ENCODE measurements around the gene HECTD4. TPM values are rescaled to one million over a fixed set of nuclear protein-coding genes. Genes with fewer than 3 reads are reported as not detected.

The HECTD4 gene
- total and polyA plus RNA-seq, 12 donors, result 3.0 to 33.7 (median 23.9) TPM

DNA sequence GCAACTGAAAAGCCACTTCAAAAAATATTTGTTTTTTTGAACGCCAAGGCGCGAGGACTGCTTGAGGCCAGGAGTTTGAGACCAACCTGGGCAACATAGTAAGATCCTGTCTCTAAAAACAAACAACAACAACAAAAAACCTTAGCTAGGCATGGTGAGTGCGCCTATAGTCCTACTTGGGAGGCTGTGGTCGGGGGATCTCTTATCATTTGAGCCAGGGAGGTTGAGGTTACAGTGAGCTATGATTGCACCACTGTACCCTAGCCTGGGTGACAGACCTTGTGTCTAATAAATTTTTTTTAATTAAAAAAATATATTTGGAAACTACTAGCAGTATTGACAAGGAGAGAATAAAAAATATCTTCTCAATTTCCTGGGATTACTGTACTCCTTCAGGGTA is 143.8 kb downstream of the HECTD4 start:
- H3K27me3 ChIP-seq, result no peaks in the 10 kb centered on the region
- TF ChIP-seq, protein P1, sequence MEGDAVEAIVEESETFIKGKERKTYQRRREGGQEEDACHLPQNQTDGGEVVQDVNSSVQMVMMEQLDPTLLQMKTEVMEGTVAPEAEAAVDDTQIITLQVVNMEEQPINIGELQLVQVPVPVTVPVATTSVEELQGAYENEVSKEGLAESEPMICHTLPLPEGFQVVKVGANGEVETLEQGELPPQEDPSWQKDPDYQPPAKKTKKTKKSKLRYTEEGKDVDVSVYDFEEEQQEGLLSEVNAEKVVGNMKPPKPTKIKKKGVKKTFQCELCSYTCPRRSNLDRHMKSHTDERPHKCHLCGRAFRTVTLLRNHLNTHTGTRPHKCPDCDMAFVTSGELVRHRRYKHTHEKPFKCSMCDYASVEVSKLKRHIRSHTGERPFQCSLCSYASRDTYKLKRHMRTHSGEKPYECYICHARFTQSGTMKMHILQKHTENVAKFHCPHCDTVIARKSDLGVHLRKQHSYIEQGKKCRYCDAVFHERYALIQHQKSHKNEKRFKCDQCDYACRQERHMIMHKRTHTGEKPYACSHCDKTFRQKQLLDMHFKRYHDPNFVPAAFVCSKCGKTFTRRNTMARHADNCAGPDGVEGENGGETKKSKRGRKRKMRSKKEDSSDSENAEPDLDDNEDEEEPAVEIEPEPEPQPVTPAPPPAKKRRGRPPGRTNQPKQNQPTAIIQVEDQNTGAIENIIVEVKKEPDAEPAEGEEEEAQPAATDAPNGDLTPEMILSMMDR (IDR thresholded peaks at IDR 0.05), result no peak
- H3K4me3 ChIP-seq, result no peak overlapping the region
- H3K4me1 ChIP-seq, result no peaks in the 10 kb centered on the region
- no peaks in the 10 kb centered on the region for H3K9me3 ChIP-seq
- intact Hi-C loops (cut with DNase I), result loop anchor here in 1 of 10 donors (10.0 kb wide), 1 partner anchor 94 kb away; no protein-coding TSS in a partner anchor
- 91 to 96% methylated on average over 5 of the region's 5 CpGs for WGBS, 2 donors
- no peak for DNase-seq
- peaks cover 0 to 100% (median 68%) of the 10 kb centered on the region in 9 donors for H3K36me3 ChIP-seq
- no peak overlapping the region for H3K27ac ChIP-seq
- no peak for ATAC-seq

DNA sequence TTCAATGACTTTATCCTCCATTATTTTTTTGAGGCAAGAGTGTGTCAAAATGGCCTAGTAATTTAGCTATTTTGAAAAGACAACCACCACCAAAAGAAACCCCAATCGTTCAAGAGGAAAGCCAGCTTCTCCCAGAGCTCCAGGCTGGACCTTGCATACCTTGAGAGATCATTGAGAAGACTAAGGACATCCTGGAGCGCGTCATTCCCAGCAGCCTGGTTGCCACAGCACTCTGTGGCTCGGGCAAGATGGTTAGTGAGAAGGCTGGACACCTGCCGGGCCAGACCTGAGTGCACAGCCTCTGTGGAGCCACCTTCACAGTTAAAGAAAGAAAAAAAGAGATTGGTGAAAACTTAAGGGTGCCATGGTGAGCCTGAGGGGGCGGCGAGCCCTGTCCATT is 145.4 kb downstream of the HECTD4 start:
- H3K36me3 ChIP-seq, result peaks cover 0 to 100% (median 69%) of the 10 kb centered on the region in 9 donors
- 91 to 94% methylated on average over 7 of the region's 7 CpGs for WGBS, 2 donors

DNA sequence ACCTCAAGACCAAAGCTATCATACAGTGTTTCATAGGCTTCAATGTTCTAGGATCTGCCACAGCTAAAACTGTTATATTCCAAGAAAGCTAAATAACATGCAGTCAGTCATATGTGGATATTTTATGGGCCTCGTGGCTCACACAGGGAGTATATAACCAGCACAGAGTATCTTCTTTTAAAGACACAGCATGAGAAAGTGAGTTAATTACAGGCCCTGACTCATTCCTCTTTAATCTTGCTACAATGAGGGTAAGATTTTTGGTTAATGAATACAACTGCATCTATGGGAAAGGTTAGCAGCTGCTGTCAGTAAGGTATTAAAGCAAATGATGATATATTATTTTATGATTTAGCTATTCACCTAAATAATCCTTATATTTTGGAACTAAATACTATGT is 145.8 kb downstream of the HECTD4 start:
- intact Hi-C loops (cut with DNase I), result loop anchor here in 1 of 10 donors (10.0 kb wide), 1 partner anchor 92 kb away; no protein-coding TSS in a partner anchor
- Histone ChIP-seq H3K4me3 (no peak overlapping the region), H3K36me3 (peaks cover 0 to 100% (median 67%) of the 10 kb centered on the region in 9 donors), H3K4me1 (no peaks in the 10 kb centered on the region), H3K27ac (no peak overlapping the region), H3K27me3 (no peaks in the 10 kb centered on the region), H3K9me3 (no peaks in the 10 kb centered on the region)
- no peak for ATAC-seq
- 62 to 77% methylated on average over 1 of the region's 1 CpG for WGBS, 2 donors
- TF ChIP-seq, protein P1 (IDR thresholded peaks at IDR 0.05), result no peak
- DNase-seq, result no peak

More for the DNA sequence above, 145.4 kb downstream of the HECTD4 start:
- H3K4me3 ChIP-seq, result no peak overlapping the region
- ATAC-seq, result no peak
- H3K9me3 ChIP-seq, result no peaks in the 10 kb centered on the region
- DNase-seq, result no peak
- H3K27ac ChIP-seq, result no peak overlapping the region
- intact Hi-C loops (cut with DNase I), result loop anchor here in 1 of 10 donors (10.0 kb wide), 1 partner anchor 92 kb away; no protein-coding TSS in a partner anchor
- H3K4me1 ChIP-seq, result no peaks in the 10 kb centered on the region
- TF ChIP-seq, protein P1 (IDR thresholded peaks at IDR 0.05), result no peak
- no peaks in the 10 kb centered on the region for H3K27me3 ChIP-seq

DNA sequence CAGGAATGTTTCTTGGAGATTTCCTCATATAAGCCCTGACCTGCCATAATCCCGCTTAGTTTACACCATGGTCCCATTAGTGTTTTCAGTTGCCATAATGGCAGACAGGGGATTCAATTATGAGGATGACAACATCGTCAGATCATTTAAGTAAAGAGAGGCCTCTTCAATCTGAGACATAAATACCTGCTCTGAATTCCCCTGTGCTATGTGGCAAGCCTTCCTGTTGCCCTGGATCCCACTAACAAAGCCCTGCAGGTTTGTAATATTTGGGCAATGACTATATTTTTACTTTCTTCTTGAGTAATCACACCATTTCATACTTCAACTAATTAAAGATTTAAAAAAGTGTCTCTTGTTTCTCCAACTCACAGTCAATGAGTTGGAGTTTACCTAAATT is 147.9 kb downstream of the HECTD4 start:
- Histone ChIP-seq H3K27ac (no peak overlapping the region), H3K4me1 (no peaks in the 10 kb centered on the region), H3K4me3 (no peak overlapping the region), H3K27me3 (no peaks in the 10 kb centered on the region), H3K9me3 (no peaks in the 10 kb centered on the region), H3K36me3 (peaks cover 0 to 100% (median 82%) of the 10 kb centered on the region in 9 donors)
- TF ChIP-seq, protein P1 (IDR thresholded peaks at IDR 0.05), result no peak
- DNase-seq (no peak), ATAC-seq (no peak)
- intact Hi-C loops (cut with DNase I), result loop anchor here in 1 of 10 donors (10.0 kb wide), 1 partner anchor 90 kb away; no protein-coding TSS in a partner anchor
- 96 to 99% methylated on average over 2 of the region's 2 CpGs for WGBS, 2 donors

All from heart right ventricle (tissue), 16 donors.